Kidney glomerular epithelial cell (primary cell): ENCODE data around the gene CBLC.

Experiments
- DNase-seq: peaks from one replicate; lab custom pipeline; 2025; lab: John Stamatoyannopoulos, UW

CBLC gene

DNA sequence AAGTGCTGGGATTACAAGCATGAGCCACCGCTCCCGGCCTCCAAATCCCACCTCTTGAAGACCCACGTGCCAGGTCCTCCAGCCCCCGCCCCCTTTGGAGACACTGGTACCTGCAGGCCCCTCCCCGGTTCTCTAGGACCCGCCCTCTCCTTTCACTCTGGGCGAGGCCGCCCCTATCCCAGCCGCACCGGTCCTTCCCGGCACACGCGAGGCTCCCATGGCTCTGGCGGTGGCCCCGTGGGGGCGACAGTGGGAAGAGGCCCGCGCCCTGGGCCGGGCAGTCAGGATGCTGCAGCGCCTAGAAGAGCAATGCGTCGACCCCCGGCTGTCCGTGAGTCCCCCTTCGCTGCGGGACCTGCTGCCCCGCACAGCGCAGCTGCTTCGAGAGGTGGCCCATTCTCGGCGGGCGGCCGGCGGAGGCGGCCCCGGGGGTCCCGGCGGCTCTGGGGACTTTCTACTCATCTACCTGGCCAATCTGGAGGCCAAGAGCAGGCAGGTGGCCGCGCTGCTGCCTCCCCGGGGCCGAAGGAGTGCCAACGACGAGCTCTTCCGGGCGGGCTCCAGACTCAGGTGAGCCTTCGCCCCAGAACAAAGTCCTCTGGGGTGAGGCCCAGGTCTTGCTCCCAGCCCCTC, at the start of gene CBLC:
Gene CBLC (plus strand): TSS at position 176 of the 633 bp plus-strand sequence. CDS start 42 bp downstream, at position 218.
- DNase-seq = no peak

GRCh38 chr19:44728178-44728577, 49.5 kb upstream of the CBLC start:
- DNase-seq = no peak

DNA sequence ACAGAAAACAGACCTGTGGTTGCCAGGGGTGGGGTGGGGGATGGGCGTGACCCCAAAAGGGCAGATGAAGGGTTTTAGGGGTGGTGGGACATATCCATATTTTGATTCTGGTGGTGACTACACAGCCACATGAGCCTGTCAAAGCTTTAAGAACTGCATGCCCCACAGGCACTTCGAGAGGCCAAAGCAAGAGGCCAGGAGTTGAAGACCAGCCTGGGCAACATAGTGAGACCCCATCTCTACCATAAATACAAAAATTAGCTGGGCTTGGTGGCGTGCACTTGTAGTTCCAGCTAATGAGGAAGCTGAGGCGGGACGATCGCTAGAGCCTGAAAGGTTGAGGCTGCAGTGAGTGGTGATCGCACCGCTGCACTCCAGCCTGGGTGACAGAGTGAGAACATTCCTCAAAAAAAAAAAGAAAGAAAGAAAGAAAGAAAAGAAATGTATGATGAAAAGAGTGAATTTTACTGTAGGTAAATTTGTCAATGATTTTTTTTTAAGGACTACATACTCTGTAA, 48.1 kb upstream of the CBLC start:
- DNase-seq = no peak

GRCh38 chr19:44731081-44731480, 46.6 kb upstream of the CBLC start:
- no peak for DNase-seq

DNA sequence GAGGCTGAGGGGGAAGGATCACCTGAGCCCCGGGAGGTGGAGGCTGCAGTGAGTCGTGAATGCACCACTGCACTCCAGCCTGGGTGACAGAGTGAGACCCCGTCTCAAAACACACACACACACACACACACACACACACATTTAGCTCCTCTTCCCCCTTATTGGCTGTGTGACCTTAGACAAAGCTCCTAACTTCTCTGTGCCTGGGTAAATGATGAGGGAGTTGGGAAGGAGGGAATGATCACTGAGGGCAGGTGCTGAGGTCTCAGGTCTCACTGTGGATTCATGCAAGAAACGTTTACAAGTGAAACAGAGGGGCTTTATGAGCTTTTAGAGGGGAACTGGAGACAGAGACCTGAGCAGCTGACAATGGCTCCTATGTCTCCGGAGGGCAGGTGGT, 46.1 kb upstream of the CBLC start:
- DNase-seq = no peak

DNA sequence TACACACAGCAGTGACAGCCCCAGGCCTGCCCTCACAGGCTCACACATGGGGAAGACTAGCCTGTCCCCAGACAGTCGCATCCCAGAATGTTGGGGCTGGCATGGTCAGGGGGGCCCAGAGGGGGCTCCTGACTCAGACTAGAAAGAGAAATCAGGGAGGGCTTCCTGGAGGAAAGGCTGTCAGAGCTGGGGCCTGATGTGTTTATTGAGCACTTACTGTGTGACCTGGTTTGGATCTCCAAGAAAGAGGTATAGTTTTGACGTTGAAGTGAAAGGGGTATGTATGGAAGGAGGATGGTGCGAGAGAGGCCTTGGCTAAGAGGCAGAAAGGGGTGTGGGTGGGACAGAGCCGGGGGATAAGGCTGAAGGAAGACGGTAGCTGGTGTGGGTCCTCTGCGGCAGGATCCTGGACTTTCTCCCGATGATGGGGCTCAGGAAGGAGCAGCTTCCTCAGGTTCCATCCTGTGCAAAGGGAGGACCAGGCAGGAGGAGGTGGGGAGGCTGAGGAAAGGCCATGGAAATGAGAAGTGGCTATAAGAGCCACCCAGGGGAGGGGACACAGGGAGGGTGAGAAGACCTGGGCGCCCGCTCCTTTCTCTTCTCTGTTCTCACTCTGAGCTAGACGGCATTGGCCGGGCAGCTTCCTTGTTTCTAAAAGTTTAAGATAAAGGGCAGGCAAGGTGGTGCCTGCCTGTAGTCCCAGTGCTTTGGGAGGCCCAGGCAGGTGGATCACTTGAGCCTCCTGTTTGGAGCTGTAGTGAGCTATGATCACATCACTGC, 45.3 kb upstream of the CBLC start:
- DNase-seq = no peak

GRCh38 chr19:44734357-44734756, 43.3 kb upstream of the CBLC start:
- no peak for DNase-seq

DNA sequence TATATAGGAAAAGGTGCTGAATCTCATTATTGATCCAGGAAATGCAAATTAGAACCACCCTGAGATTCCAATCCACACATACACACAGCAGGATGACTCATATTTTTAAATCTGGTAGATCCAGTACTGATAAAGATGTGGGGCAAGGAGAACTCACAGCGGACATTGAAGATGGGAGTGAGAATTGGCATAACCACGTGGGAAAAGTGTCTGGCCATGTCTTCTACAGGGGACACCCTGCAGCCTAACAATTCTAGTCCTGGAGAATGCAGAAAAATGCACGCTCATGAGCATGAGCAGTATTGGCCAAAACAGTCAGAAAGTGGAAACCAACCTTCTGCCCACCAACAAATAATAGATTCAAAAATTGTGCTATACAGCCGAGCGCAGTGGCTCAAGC, 42.7 kb upstream of the CBLC start:
- DNase-seq = no peak

DNA sequence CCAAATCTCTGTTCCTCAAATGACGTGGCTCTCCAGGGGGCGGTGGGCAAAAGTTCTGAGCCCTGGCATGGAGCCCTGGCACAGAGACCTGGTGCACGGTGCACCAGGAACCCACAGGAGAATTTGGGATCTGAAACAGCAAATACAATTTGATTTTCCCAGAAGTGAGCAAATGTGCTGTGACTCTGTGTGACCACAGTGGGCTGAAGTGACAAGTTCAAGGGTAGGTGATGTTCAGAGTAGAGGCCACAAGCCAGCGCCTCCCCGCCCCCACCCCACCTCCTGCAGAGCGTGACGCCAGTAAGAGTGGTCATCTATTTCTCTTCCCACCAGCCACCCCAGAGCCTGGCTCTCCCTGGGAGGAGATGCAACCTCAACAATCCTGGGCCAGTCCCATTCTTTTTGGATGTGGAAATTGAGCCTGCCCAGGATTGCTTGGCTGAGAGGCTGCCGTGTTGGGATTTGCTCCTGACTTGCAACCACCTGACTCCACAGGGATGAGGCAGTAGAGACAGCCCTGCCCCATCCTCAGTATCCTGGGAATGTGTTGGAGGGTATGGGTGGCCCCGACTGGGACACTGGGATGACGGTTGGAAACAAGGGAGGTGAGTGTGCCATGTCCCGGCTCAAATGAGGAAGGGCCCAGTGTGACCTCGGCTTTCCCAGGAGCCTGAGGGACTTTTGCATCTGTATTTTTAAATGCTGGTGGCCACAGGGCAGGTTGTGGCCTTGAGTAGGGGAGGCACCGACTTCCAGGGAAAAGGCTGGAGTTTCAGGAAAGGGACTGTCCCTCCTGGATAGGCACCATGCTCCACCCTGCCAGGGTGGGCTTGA, 40.2 kb upstream of the CBLC start:
- DNase-seq = no peak

GRCh38 chr19:44738136-44738535, 39.6 kb upstream of the CBLC start:
- DNase-seq = no peak

DNA sequence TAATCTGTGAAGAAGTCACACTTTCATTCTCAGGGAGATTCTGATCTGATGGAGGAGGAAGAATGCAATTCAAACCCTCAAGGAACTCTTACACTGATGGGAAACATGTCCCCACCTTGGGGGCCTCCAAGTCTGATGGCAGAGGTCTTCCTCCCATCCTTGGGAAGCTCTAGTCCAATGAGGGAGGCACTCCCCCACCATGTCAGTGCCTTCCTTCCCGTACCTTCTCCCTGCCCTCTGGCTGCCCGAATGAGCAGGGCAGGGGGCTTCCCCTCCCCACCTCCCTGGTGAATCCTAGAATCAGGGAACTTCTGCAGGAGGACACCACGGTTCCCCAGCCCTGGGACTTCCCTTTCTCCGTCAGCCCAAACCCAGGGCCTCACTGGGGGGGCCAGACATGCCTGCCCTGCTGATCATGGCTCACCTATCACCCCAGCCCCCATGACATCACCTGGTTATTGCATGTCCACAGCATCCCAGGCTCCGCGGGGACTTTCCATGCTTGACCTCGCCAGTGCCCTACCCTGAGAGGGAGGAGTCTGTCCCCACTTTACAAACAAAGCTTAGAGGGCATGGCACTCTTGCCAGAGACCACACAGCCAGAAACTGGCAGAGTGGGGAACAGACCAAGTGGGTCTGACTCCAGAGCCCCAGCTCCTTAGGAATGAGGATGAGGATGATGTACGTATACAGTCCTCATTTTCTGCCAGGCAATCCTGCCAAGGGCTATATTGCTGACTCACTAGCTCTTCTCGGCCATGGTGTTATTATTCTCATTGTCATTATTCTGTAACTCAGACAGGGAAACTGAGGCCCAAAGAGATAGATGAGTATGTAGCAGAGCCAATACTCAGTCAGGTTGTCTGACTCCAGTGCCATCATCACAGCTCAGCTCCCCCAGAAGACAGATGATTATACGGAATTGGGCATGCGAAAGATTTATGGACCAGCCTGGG, 38.8 kb upstream of the CBLC start:
- DNase-seq = no peak

DNA sequence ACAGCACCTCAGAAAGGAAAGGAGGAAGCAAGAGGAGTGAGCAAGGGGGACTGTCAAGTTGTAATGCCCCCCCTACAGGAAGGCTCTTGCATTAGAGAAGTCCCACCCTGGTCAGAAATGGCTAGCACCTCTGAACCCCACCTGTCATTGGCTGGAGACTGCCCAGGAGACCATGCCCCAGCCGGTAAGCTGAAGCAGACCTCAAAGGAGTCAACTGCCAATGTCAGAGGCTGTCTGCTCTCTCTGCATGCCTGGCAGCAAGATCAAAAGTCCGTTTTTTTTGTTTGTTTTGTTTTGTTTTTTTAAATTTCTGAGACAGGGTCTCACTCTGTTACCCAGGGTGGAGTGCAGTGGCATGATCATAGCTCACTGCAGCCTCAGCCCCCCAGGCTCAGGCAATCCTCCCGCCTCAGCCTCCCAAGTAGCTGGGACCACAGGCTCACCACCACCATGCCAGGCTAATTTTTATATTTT, 37.3 kb upstream of the CBLC start:
- DNase-seq = no peak

DNA sequence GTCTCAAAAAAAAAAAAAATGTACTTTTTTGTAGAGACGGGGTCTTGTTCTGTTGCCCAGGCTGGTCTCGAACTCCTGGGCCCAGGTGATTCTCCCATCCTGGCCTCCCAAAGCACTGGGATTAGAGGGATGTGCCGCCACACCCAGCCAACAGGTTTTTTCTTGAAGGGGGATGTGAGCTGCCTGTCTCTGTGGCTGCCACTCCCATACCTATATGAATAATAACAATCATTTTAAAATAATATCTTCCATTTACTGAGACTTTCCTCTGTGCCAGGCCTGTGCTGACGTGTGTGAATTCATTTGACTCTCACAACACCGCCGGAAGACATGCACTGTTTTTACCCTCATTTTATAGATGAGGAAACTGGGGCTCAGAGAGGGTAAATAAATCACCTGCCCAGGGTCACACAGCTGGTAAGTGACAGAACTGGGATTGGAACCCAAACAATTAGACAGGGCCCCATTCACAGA, 36.4 kb upstream of the CBLC start:
- no peak for DNase-seq

DNA sequence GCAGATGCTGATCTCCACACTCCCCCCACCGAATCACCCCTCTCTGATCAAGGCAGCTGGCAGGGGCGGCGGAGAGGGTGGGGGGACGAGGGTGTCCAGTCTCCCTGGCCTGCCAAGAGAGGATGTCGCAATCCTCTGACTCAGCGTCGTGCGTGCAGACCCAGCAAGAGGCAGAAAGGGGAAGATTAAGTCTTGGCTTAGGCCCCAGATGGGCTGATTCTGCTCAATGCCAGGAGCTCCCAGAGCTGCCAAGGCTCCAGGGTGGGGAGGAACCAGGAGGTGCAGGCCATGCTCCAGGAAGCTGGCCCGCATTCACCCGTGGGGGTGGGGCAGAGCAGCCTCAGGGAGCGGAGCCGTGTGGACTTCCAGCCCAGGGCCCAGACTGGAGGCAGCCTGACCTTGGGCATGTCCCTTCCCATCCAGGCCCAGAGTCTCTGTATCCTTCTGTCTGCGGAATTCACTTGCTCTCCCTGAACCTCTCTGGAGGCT, 35.8 kb upstream of the CBLC start:
- DNase-seq = peak; percentile 95

DNA sequence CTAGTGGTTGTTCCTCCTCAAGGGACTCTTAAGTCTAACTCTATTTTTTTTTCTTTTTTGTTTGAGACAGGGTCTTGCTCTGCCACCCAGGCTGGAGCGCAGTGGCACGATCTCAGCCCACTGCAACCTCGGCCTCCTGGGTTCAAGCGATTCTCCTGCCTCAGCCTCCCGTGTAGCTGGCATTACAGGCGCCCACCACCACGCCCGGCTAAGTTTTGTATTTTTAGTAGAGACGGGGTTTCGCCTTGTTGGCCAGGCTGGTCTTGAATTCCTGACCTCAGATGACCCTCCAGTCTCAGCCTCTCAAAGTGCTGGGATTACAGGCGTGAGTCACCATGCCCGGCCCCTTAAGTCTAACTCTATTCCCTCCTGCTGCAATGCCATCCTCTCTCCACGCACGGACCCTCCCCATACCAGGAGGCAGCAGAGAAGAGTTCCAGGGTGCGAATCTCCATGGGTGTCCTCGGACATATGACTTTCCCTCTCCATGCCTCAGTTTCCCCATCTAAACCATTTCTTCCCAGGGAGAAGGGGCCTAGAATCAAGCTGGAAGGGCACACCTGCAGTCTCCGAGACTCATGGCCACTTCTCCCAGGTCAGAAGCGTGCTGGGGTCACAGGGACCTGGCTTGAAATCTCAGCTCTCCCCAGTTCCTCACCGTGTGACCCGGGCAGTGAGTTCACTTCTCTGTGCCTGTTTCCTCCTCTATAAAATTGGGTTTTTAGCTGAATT, 35.2 kb upstream of the CBLC start:
- DNase-seq = no peak

DNA sequence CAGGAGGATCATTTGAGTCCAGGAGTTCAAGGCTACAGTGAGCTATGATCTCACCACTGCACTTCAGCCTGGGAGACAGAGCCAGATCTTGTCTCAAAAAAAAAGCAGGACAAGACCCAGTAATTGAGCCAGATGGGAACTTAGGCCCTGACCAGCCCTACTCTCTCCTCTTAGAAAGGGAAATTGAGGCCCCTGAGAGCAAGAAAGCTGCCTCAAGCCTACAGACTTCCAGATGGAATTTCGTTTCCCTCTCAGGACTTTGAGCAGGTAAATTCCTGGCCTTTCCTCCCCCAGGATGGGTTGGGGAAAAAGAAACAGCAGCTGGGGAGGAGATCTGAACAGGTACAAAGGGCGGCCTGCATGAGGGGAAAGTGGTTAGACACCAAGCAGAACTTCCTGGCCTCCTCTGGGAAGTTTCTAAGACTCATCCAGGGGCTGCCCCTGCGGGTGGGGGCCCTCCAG, 32.8 kb upstream of the CBLC start:
- DNase-seq = no peak

GRCh38 chr19:44745341-44745831, 32.3 kb upstream of the CBLC start:
- DNase-seq = no peak

DNA sequence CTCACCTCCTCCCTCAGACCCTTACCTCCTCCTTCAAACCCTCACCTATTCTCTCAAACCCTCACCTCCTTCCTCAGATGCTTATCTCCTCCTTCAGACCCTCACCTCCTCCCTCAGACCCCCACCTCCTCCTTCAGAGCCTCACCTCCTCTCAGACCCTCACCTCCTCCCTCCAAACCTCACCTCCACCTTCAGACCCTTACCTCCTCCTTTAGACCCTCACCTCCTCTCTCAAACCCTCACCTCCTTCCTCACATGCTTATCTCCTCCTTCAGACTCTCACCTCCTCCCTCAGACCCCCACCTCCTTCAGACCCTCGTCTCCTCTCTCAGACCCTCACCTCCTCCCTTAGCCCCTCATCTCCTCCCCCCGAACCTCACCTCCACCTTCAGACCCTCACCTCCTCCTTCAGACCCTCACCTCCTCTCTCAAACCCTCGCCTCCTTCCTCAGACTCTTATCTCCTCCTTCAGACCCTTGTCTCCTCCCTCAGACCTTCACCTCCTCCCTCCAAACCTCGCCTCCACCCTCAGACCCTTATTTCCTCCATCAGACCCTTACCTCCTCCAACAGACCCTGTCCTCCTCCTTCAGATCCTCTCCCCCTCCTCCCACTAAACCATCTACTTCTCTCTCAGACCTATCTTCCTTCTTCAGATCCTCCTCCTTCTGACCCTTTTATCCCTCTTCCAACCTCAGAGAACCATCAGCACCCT, 31.6 kb upstream of the CBLC start:
- DNase-seq = no peak

- no peak for DNase-seq
These were observed 31.1 kb upstream of the CBLC start for GRCh38 chr19:44746616-44746945.
